ENCODE measurements around the gene SORCS1.

Gene SORCS1

DNA sequence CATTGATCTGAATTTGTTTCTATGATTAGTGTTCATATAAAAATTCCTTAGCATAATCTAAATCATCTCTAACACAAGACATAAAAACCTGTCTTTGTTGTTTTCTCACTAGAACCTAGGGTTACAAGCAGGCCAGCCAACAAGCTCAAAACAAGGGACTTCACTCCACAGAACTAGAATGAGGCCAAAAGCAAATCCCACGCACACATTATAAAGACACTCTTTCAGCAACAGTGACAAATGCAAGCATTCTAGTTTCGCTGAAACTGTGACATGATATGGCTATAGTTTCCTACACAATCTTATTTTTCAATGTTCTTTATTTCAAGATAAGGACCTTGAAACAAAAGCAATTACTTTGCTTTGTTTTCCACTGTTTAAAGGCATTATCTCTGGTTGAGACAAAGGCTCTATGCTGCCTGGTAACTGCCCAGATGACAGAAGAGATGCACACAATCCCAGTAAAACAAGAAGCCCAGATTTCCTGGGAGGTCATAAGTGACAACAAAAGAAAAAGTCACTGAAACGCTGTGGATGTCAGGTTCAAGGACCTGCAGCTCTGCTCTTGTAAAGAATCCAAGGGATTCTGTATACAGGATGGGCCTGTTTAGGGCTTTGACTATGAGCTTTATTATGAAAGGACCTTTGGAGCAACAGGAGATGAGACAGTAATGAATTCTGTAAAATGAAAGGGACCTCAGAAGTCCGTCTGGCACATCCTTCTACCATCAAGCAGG is 105.3 kb downstream of the SORCS1 start:
- TF ChIP-seq CREB1 (IDR thresholded peaks at IDR 0.05; ENCODE audit: low read depth) (no peak), TCF12 (IDR thresholded peaks at IDR 0.05; ENCODE audit: low read depth) (no peak), REST (IDR thresholded peaks at IDR 0.05; ENCODE audit: low read depth) (no peak), FOXM1 (IDR thresholded peaks at IDR 0.05; ENCODE audit: borderline replicate concordance, low read depth) (no peak), RAD21 (IDR thresholded peaks at IDR 0.05; ENCODE audit: low read depth) (no peak), TAF1 (IDR thresholded peaks at IDR 0.05; ENCODE audit: low read depth) (no peak), EP300 (IDR thresholded peaks at IDR 0.05; ENCODE audit: borderline replicate concordance) (no peak), CEBPB (IDR thresholded peaks at IDR 0.05) (no peak), YY1 (IDR thresholded peaks at IDR 0.05; ENCODE audit: low read depth) (no peak)
- TF ChIP-seq, protein P1, sequence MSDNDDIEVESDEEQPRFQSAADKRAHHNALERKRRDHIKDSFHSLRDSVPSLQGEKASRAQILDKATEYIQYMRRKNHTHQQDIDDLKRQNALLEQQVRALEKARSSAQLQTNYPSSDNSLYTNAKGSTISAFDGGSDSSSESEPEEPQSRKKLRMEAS (IDR thresholded peaks at IDR 0.05): no peak
- TF ChIP-seq, protein P2, sequence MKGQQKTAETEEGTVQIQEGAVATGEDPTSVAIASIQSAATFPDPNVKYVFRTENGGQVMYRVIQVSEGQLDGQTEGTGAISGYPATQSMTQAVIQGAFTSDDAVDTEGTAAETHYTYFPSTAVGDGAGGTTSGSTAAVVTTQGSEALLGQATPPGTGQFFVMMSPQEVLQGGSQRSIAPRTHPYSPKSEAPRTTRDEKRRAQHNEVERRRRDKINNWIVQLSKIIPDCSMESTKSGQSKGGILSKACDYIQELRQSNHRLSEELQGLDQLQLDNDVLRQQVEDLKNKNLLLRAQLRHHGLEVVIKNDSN (IDR thresholded peaks at IDR 0.05): no peak

- TF ChIP-seq TEAD4 (IDR thresholded peaks at IDR 0.05) (no peak), EP300 (IDR thresholded peaks at IDR 0.05; ENCODE audit: borderline replicate concordance) (no peak), EGR1 (IDR thresholded peaks at IDR 0.05) (no peak), CEBPB (IDR thresholded peaks at IDR 0.05) (no peak), REST (IDR thresholded peaks at IDR 0.05; ENCODE audit: low read depth) (no peak), YY1 (IDR thresholded peaks at IDR 0.05; ENCODE audit: low read depth) (no peak), RAD21 (IDR thresholded peaks at IDR 0.05; ENCODE audit: low read depth) (no peak), FOXM1 (IDR thresholded peaks at IDR 0.05; ENCODE audit: borderline replicate concordance, low read depth) (no peak), TCF12 (IDR thresholded peaks at IDR 0.05; ENCODE audit: low read depth) (no peak), ZBTB7A (IDR thresholded peaks at IDR 0.05; ENCODE audit: low read depth) (no peak), CREB1 (IDR thresholded peaks at IDR 0.05; ENCODE audit: low read depth) (no peak), NFIC (IDR thresholded peaks at IDR 0.05) (no peak), TAF1 (IDR thresholded peaks at IDR 0.05; ENCODE audit: low read depth) (no peak)
- TF ChIP-seq, protein P2 (IDR thresholded peaks at IDR 0.05): no peak
- TF ChIP-seq, protein P1 (IDR thresholded peaks at IDR 0.05): no peak
Measured at GRCh38 chr10:107058331-107058730, 106.2 kb downstream of the SORCS1 start.

DNA sequence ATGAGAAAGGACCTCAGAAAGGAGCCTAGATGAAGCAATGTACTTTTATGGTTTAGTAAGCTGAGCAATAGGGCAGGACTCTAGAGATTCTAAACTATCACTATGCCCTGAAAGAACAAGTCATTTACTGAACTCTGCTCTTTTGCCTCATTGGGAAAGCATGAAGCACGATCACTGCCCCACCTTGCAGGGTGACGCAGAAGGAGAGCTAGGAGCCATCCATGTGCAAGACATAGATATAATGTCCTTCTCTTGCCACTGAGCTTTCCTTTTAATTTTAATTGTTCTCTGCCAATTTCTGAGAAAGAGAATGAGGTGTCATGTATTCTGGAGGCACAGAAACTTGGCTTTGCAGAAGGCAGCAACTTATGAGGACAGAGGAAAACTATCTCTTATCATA is 108.3 kb downstream of the SORCS1 start:
- TF ChIP-seq NFIC (IDR thresholded peaks at IDR 0.05): no peak
- no peak for TF ChIP-seq FOXM1 (IDR thresholded peaks at IDR 0.05; ENCODE audit: borderline replicate concordance, low read depth)
- no peak for TF ChIP-seq CEBPB (IDR thresholded peaks at IDR 0.05)
- TF ChIP-seq TEAD4 (IDR thresholded peaks at IDR 0.05): no peak
- TF ChIP-seq EGR1 (IDR thresholded peaks at IDR 0.05): no peak
- TF ChIP-seq TAF1 (IDR thresholded peaks at IDR 0.05; ENCODE audit: low read depth): no peak
- TF ChIP-seq, protein P2 (IDR thresholded peaks at IDR 0.05): no peak
- no peak for TF ChIP-seq TCF12 (IDR thresholded peaks at IDR 0.05; ENCODE audit: low read depth)
- TF ChIP-seq, protein P1 (IDR thresholded peaks at IDR 0.05): no peak
- TF ChIP-seq YY1 (IDR thresholded peaks at IDR 0.05; ENCODE audit: low read depth): no peak
- no peak for TF ChIP-seq CREB1 (IDR thresholded peaks at IDR 0.05; ENCODE audit: low read depth)
- TF ChIP-seq RAD21 (IDR thresholded peaks at IDR 0.05; ENCODE audit: low read depth): no peak
- no peak for TF ChIP-seq EP300 (IDR thresholded peaks at IDR 0.05; ENCODE audit: borderline replicate concordance)
- no peak for TF ChIP-seq REST (IDR thresholded peaks at IDR 0.05; ENCODE audit: low read depth)
- TF ChIP-seq ZBTB7A (IDR thresholded peaks at IDR 0.05; ENCODE audit: low read depth): no peak

Data from Ishikawa (cell line).